Activated CD8-positive, alpha-beta memory T cell treated with anti-CD3 and anti-CD28 coated beads, Interleukin-2, amount 10 ng/mL, durations not matched to agents 7 days and 5 days (primary cell): ENCODE measurements around the gene CLCN4. TPM values are rescaled to one million over a fixed set of nuclear protein-coding genes. Genes with fewer than 3 reads are reported as not detected.

Experiments used
- ATAC-seq: fragments of 150-1000 bp; cut with Tn5 transposase; one replicate; pipeline ENCODE4 v1.10.0; 2021; ENCODE audit warnings: moderate library complexity
- CTCF ChIA-PET: fragments of 350-600 bp; sonication (Branson Sonifier 250); formaldehyde crosslinking; loops from one replicate; lab custom pipeline; 2021; ENCODE audit warnings: antibody characterized with exemption; lab: Charles Lee
- DNase-seq: peaks from one replicate; pipeline ENCODE4 v3.0.0-alpha.2; 2020
- H3K27ac Mint-ChIP-seq: one replicate; pipeline ENCODE4 v1.8.0; 2021; ENCODE audit warnings: mild to moderate bottlenecking, mixed read lengths
- H3K27me3 Mint-ChIP-seq: one replicate; pipeline ENCODE4 v1.8.0; 2021; ENCODE audit warnings: mixed read lengths
- H3K36me3 Mint-ChIP-seq: one replicate; pipeline ENCODE4 v1.8.0; 2021; ENCODE audit warnings: mild to moderate bottlenecking, mixed read lengths
- H3K4me1 Mint-ChIP-seq: one replicate; pipeline ENCODE4 v1.8.0; 2021; ENCODE audit warnings: mixed read lengths
- H3K4me3 Mint-ChIP-seq: one replicate; pipeline ENCODE4 v1.8.0; 2021; ENCODE audit warnings: mild to moderate bottlenecking, moderate library complexity, mixed read lengths
- H3K9me3 Mint-ChIP-seq: one replicate; pipeline ENCODE4 v1.8.0; 2022; ENCODE audit warnings: low read depth, mixed read lengths
- total RNA-seq, 2 experiments: library from RNA; stranded (reverse); gene quantifications; one replicate each; pipeline ENCODE4 v1.2.3, GENCODE V29; 2021

Gene CLCN4
- under 1 TPM; 0.03 to 0.16 TPM for total RNA-seq

- Mint-ChIP-seq H3K4me3 (peak within 1 kb of the TSS; percentile 30), H3K9me3 (no peaks in the 10 kb centered on the region), H3K27ac (no peak within 1 kb of the TSS), H3K27me3 (peaks cover 65% of the 10 kb centered on the region), H3K4me1 (peaks cover 4% of the 10 kb centered on the region), H3K36me3 (no peaks in the 10 kb centered on the region)
- DNase-seq, result no peak
- ATAC-seq, result no peak
- CTCF ChIA-PET, result interaction anchor here (1.1 kb wide), 1 partner anchor 160 kb away, joined by 3 read pairs; no protein-coding TSS in a partner anchor
Measured at GRCh38 chrX:10156199-10157031, at the start of gene CLCN4. TSS of gene CLCN4 (plus strand) at chrX:10156975. CDS start at chrX:10185033, 28,058 bp downstream.

GRCh38 chrX:10107483-10107882 is 49.3 kb upstream of the CLCN4 start:
- peak overlapping the region; percentile 84 for H3K27ac Mint-ChIP-seq
- CTCF ChIA-PET, result interaction anchor here (1.6 to 8.0 kb wide), 4 partner anchors 11 to 104 kb away, joined by 3 to 47 read pairs (median 7); no protein-coding TSS in a partner anchor
- H3K27me3 Mint-ChIP-seq, result no peaks in the 10 kb centered on the region
- H3K4me3 Mint-ChIP-seq, result no peak overlapping the region
- ATAC-seq, result no peak
- H3K36me3 Mint-ChIP-seq, result peaks cover 16% of the 10 kb centered on the region
- peaks cover 66% of the 10 kb centered on the region for H3K4me1 Mint-ChIP-seq
- DNase-seq, result no peak
- no peaks in the 10 kb centered on the region for H3K9me3 Mint-ChIP-seq

- CTCF ChIA-PET, result interaction anchor here (2.2 to 8.0 kb wide), 3 partner anchors 11 to 24 kb away, joined by 4 to 47 read pairs (median 10); no protein-coding TSS in a partner anchor
- peak overlapping the region; percentile 82 for H3K27ac Mint-ChIP-seq
- peaks cover 17% of the 10 kb centered on the region for H3K36me3 Mint-ChIP-seq
- peaks cover 72% of the 10 kb centered on the region for H3K4me1 Mint-ChIP-seq
- H3K9me3 Mint-ChIP-seq, result no peaks in the 10 kb centered on the region
- DNase-seq (no peak), ATAC-seq (no peak)
- H3K27me3 Mint-ChIP-seq, result no peaks in the 10 kb centered on the region
- no peak overlapping the region for H3K4me3 Mint-ChIP-seq
Measured at GRCh38 chrX:10108288-10108687, 48.5 kb upstream of the CLCN4 start.

GRCh38 chrX:10109695-10110094 is 47.1 kb upstream of the CLCN4 start:
- no peaks in the 10 kb centered on the region for H3K9me3 Mint-ChIP-seq

GRCh38 chrX:10110316-10110935 is 46.3 kb upstream of the CLCN4 start:
- peaks cover 73% of the 10 kb centered on the region for H3K4me1 Mint-ChIP-seq
- ATAC-seq (peak; percentile 10), DNase-seq (peak; percentile 44)
- peak overlapping the region; percentile 74 for H3K4me3 Mint-ChIP-seq
- no peaks in the 10 kb centered on the region for H3K27me3 Mint-ChIP-seq
- peaks cover 13% of the 10 kb centered on the region for H3K36me3 Mint-ChIP-seq
- peak overlapping the region; percentile 99 for H3K27ac Mint-ChIP-seq
- CTCF ChIA-PET, result interaction anchor here (0.7 to 8.0 kb wide), 12 partner anchors 9 to 113 kb away, joined by 3 to 47 read pairs (median 6); no protein-coding TSS in a partner anchor
- no peaks in the 10 kb centered on the region for H3K9me3 Mint-ChIP-seq

More at GRCh38 chrX:10109695-10110094, 47.1 kb upstream of the CLCN4 start:
- peak overlapping the region; percentile 82 for H3K27ac Mint-ChIP-seq
- H3K27me3 Mint-ChIP-seq, result no peaks in the 10 kb centered on the region
- peaks cover 73% of the 10 kb centered on the region for H3K4me1 Mint-ChIP-seq
- no peak overlapping the region for H3K4me3 Mint-ChIP-seq
- no peak for ATAC-seq
- H3K36me3 Mint-ChIP-seq, result peaks cover 13% of the 10 kb centered on the region
- DNase-seq, result no peak
- CTCF ChIA-PET, result interaction anchor here (2.1 to 8.0 kb wide), 4 partner anchors 9 to 26 kb away, joined by 10 to 47 read pairs (median 14); no protein-coding TSS in a partner anchor

- DNase-seq (peak; percentile 74), ATAC-seq (peak; percentile 65)
- H3K4me3 Mint-ChIP-seq, result peak overlapping the region; percentile 74
- H3K9me3 Mint-ChIP-seq, result no peaks in the 10 kb centered on the region
- H3K27ac Mint-ChIP-seq, result peak overlapping the region; percentile 99
- H3K4me1 Mint-ChIP-seq, result peaks cover 70% of the 10 kb centered on the region
- H3K36me3 Mint-ChIP-seq, result peaks cover 13% of the 10 kb centered on the region
- CTCF ChIA-PET, result interaction anchor here (0.7 to 8.0 kb wide), 12 partner anchors 8 to 114 kb away, joined by 3 to 47 read pairs (median 6); no protein-coding TSS in a partner anchor
- H3K27me3 Mint-ChIP-seq, result no peaks in the 10 kb centered on the region
Measured at GRCh38 chrX:10110984-10111363, 45.8 kb upstream of the CLCN4 start.

- Mint-ChIP-seq H3K4me3 (peak overlapping the region; percentile 74), H3K27me3 (no peaks in the 10 kb centered on the region), H3K27ac (peak overlapping the region; percentile 99), H3K9me3 (no peaks in the 10 kb centered on the region), H3K36me3 (peaks cover 18% of the 10 kb centered on the region), H3K4me1 (peaks cover 67% of the 10 kb centered on the region)
- CTCF ChIA-PET, result interaction anchor here (0.7 to 8.0 kb wide), 10 partner anchors 8 to 114 kb away, joined by 3 to 47 read pairs (median 8); no protein-coding TSS in a partner anchor
- peak; percentile 65 for ATAC-seq
- peak; percentile 80 for DNase-seq
Measured at GRCh38 chrX:10111364-10112148, 45.2 kb upstream of the CLCN4 start.

GRCh38 chrX:10112510-10112909 is 44.3 kb upstream of the CLCN4 start:
- peak overlapping the region; percentile 31 for H3K4me3 Mint-ChIP-seq
- DNase-seq, result no peak
- CTCF ChIA-PET, result interaction anchor here (1.3 to 8.0 kb wide), 7 partner anchors 13 to 115 kb away, joined by 3 to 47 read pairs (median 6); no protein-coding TSS in a partner anchor

GRCh38 chrX:10115082-10115481 is 41.7 kb upstream of the CLCN4 start:
- Mint-ChIP-seq H3K4me1 (peaks cover 40% of the 10 kb centered on the region), H3K36me3 (peaks cover 29% of the 10 kb centered on the region), H3K27me3 (no peaks in the 10 kb centered on the region), H3K4me3 (no peak overlapping the region), H3K9me3 (no peaks in the 10 kb centered on the region), H3K27ac (no peak overlapping the region)
- CTCF ChIA-PET, result interaction anchor here (1.6 to 8.0 kb wide), 3 partner anchors 31 to 118 kb away, joined by 6 to 47 read pairs (median 28); no protein-coding TSS in a partner anchor
- DNase-seq (no peak), ATAC-seq (no peak)

More at GRCh38 chrX:10112510-10112909, 44.3 kb upstream of the CLCN4 start:
- Mint-ChIP-seq H3K9me3 (no peaks in the 10 kb centered on the region), H3K27ac (peak overlapping the region; percentile 99), H3K36me3 (peaks cover 20% of the 10 kb centered on the region), H3K4me1 (peaks cover 57% of the 10 kb centered on the region), H3K27me3 (no peaks in the 10 kb centered on the region)
- ATAC-seq, result no peak

- Mint-ChIP-seq H3K36me3 (peaks cover 27% of the 10 kb centered on the region), H3K4me3 (no peak overlapping the region), H3K4me1 (peaks cover 34% of the 10 kb centered on the region), H3K27ac (no peak overlapping the region), H3K9me3 (no peaks in the 10 kb centered on the region), H3K27me3 (no peaks in the 10 kb centered on the region)
- DNase-seq, result no peak
- no peak for ATAC-seq
- CTCF ChIA-PET, result interaction anchor here (0.6 to 4.0 kb wide), 4 partner anchors 35 to 120 kb away, joined by 3 to 37 read pairs (median 12); no protein-coding TSS in a partner anchor
Measured at GRCh38 chrX:10117301-10117700, 39.5 kb upstream of the CLCN4 start.

GRCh38 chrX:10117864-10118377 is 38.9 kb upstream of the CLCN4 start:
- Mint-ChIP-seq H3K9me3 (no peaks in the 10 kb centered on the region), H3K27me3 (no peaks in the 10 kb centered on the region), H3K4me3 (no peak overlapping the region), H3K36me3 (peaks cover 24% of the 10 kb centered on the region), H3K4me1 (peaks cover 29% of the 10 kb centered on the region), H3K27ac (peak overlapping the region; percentile 15)
- DNase-seq, result no peak
- CTCF ChIA-PET, result interaction anchor here (1.0 to 4.0 kb wide), 7 partner anchors 11 to 121 kb away, joined by 3 to 37 read pairs (median 19); no protein-coding TSS in a partner anchor
- ATAC-seq, result no peak

- Mint-ChIP-seq H3K27ac (no peak overlapping the region), H3K9me3 (no peaks in the 10 kb centered on the region), H3K4me3 (no peak overlapping the region), H3K36me3 (peaks cover 22% of the 10 kb centered on the region), H3K4me1 (peaks cover 24% of the 10 kb centered on the region), H3K27me3 (no peaks in the 10 kb centered on the region)
- DNase-seq (no peak), ATAC-seq (no peak)
- CTCF ChIA-PET, result interaction anchor here (0.7 to 4.0 kb wide), 18 partner anchors 8 to 131 kb away, joined by 3 to 37 read pairs (median 7); no protein-coding TSS in a partner anchor
Measured at GRCh38 chrX:10118530-10118929, 38.2 kb upstream of the CLCN4 start.
